Measurements from ENCODE around the gene TRIM6. TPM values are rescaled to one million over a fixed set of nuclear protein-coding genes. Genes with fewer than 3 reads are reported as not detected.

The TRIM6 gene
- total RNA-seq, 1 experiment from 2014 or later: 0.13 TPM

DNA sequence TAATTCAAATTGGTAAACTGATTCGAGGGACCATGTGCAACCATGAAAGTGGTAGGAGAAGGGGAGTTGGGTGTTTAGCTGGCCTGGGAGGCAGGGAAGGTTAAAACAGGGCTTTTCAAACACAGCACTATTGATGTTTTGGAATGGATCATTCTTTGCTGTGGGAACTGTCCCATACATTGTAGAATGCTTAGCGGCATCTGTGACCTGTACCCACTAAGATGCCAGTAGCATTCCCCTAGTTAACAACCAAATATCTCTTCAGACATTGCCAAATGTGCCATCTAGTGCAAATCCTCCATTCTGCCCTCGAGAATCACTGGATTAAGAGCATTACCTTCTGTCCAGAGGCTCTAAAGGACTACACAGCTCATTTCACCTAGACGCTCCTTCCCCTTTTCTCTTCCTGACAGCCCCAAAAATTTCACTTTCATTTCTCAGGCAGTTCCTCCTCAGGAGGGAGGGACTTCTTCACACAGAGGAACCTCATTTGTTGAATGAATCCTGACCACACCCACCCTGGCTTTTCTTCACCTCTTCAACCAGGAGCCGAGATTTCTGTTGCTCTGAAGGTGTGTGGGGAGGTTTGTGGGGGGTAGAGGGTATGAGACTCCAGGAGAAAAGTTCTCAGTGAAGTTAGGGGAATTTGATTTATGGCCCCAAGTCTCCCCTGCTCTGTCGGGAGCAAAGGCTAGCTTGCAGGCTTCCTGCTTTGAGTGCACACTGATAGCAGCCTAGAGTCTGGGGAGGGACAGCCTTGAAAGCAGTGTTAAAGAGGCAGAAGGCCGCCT is 28.2 kb downstream of the TRIM6 start, which contains the start of gene TRIM34:
Gene TRIM34, plus strand, starts transcription at position 513 of the 791 bp plus-strand sequence. CDS start 7,331 bp downstream, outside the sequence.
- POLR2A ChIA-PET (ENCODE audit: low non-redundant PET): no interaction called here
- H3K36me3 ChIP-seq (ENCODE audit: insufficient read depth, low read length, poor library complexity, severe bottlenecking): no peaks in the 10 kb centered on the region
- no peaks in the 10 kb centered on the region for H3K4me1 ChIP-seq (ENCODE audit: insufficient read depth, low read length, poor library complexity, severe bottlenecking)
- peak within 1 kb of the TSS; percentile 41 for H3K4me3 ChIP-seq (ENCODE audit: low read depth, low read length, poor library complexity, severe bottlenecking)
- CTCF ChIA-PET: no interaction called here
- intact Hi-C loops (cut with micrococcal nuclease; ENCODE audit: unreplicated experiment): no loop called here
- TF ChIP-seq, protein P1, sequence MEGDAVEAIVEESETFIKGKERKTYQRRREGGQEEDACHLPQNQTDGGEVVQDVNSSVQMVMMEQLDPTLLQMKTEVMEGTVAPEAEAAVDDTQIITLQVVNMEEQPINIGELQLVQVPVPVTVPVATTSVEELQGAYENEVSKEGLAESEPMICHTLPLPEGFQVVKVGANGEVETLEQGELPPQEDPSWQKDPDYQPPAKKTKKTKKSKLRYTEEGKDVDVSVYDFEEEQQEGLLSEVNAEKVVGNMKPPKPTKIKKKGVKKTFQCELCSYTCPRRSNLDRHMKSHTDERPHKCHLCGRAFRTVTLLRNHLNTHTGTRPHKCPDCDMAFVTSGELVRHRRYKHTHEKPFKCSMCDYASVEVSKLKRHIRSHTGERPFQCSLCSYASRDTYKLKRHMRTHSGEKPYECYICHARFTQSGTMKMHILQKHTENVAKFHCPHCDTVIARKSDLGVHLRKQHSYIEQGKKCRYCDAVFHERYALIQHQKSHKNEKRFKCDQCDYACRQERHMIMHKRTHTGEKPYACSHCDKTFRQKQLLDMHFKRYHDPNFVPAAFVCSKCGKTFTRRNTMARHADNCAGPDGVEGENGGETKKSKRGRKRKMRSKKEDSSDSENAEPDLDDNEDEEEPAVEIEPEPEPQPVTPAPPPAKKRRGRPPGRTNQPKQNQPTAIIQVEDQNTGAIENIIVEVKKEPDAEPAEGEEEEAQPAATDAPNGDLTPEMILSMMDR (conservative IDR thresholded peaks at IDR 0.05; ENCODE audit: low read depth, low read length): no peak
- no peak for TF ChIP-seq EZH2 (IDR thresholded peaks at IDR 0.05; ENCODE audit: borderline replicate concordance, low read depth, low read length, poor library complexity, severe bottlenecking)
- no TSS peak for BruUV-seq (replicated peaks)
- DNase-seq (ENCODE audit: low spot score): peak; percentile 52
- H3K27ac ChIP-seq (ENCODE audit: low read depth, low read length, poor library complexity, severe bottlenecking): no peak within 1 kb of the TSS
- H3K27me3 ChIP-seq (replicated peaks; ENCODE audit: insufficient read depth, low read depth, low read length, poor library complexity): no peaks in the 10 kb centered on the region
- H3K9me3 ChIP-seq (ENCODE audit: low read depth, low read length, poor library complexity, severe bottlenecking): no peaks in the 10 kb centered on the region

DNA sequence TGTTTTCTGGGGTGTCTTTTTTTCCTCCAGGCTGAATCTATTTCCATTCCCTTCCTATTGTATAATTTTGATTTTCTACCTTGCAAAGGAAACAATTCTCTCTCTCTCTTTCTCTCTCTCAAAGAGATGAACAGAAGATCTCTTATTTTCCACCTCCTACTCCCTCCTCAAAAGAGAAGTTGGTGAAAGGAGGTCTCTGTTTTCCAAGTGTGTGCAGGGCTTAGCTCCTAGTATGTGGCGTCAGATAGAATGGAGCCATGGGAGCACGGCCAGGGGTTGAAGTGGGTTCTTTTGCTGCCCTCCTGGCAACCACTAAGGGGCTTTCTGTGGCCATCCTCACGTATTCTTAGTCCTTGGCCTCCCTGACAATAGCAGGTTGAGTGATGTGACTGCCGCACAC is 28.8 kb downstream of the TRIM6 start:
- no peak for TF ChIP-seq EZH2 (IDR thresholded peaks at IDR 0.05; ENCODE audit: borderline replicate concordance, low read depth, low read length, poor library complexity, severe bottlenecking)
- TF ChIP-seq, protein P1 (conservative IDR thresholded peaks at IDR 0.05; ENCODE audit: low read depth, low read length): no peak
- ChIA-PET CTCF (no interaction called here), POLR2A (ENCODE audit: low non-redundant PET) (no interaction called here)
- Histone ChIP-seq H3K27ac (ENCODE audit: low read depth, low read length, poor library complexity, severe bottlenecking) (no peak overlapping the region), H3K36me3 (ENCODE audit: insufficient read depth, low read length, poor library complexity, severe bottlenecking) (no peaks in the 10 kb centered on the region), H3K4me3 (ENCODE audit: low read depth, low read length, poor library complexity, severe bottlenecking) (peak overlapping the region; percentile 41), H3K27me3 (replicated peaks; ENCODE audit: insufficient read depth, low read depth, low read length, poor library complexity) (no peaks in the 10 kb centered on the region), H3K9me3 (ENCODE audit: low read depth, low read length, poor library complexity, severe bottlenecking) (no peaks in the 10 kb centered on the region), H3K4me1 (ENCODE audit: insufficient read depth, low read length, poor library complexity, severe bottlenecking) (no peaks in the 10 kb centered on the region)
- BruUV-seq (replicated peaks): no TSS peak
- no peak for DNase-seq (ENCODE audit: low spot score)
- intact Hi-C loops (cut with micrococcal nuclease; ENCODE audit: unreplicated experiment): no loop called here

DNA sequence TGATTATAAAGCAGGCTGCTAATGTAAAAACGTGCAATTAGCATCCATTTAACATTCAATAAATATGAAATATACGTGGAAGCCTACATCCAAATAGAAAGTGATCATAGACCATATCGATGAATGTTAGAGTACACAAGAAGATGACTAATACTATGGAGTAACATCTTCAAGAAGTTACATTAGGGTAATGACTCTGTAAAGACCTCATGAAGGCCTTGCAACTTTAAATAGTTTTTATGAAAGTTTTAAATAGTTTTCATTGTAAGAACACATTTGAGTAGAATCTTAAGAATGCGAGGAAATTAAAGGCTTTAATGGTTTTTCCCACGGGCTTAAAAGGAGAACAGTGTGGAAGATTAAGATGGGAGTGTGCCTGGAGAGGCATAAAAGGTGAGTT is 29.8 kb downstream of the TRIM6 start:
- no peak overlapping the region for H3K27ac ChIP-seq (ENCODE audit: low read depth, low read length, poor library complexity, severe bottlenecking)
- H3K9me3 ChIP-seq (ENCODE audit: low read depth, low read length, poor library complexity, severe bottlenecking): no peaks in the 10 kb centered on the region
- intact Hi-C loops (cut with micrococcal nuclease; ENCODE audit: unreplicated experiment): no loop called here
- no TSS peak for BruUV-seq (replicated peaks)
- H3K4me1 ChIP-seq (ENCODE audit: insufficient read depth, low read length, poor library complexity, severe bottlenecking): no peaks in the 10 kb centered on the region
- TF ChIP-seq EZH2 (IDR thresholded peaks at IDR 0.05; ENCODE audit: borderline replicate concordance, low read depth, low read length, poor library complexity, severe bottlenecking): no peak
- TF ChIP-seq, protein P1 (conservative IDR thresholded peaks at IDR 0.05; ENCODE audit: low read depth, low read length): no peak
- H3K36me3 ChIP-seq (ENCODE audit: insufficient read depth, low read length, poor library complexity, severe bottlenecking): no peaks in the 10 kb centered on the region
- no peaks in the 10 kb centered on the region for H3K27me3 ChIP-seq (replicated peaks; ENCODE audit: insufficient read depth, low read depth, low read length, poor library complexity)
- POLR2A ChIA-PET (ENCODE audit: low non-redundant PET): no interaction called here
- no peak for DNase-seq (ENCODE audit: low spot score)
- CTCF ChIA-PET: no interaction called here
- H3K4me3 ChIP-seq (ENCODE audit: low read depth, low read length, poor library complexity, severe bottlenecking): no peak overlapping the region

Data from A673 (cell line).